ENCODE measurements around the gene COQ7. TPM values are rescaled to one million over a fixed set of nuclear protein-coding genes. Genes with fewer than 3 reads are reported as not detected.

COQ7 gene
- total RNA-seq, 4 donors from 2014 or later: 18.1 to 40.4 (median 27.1) TPM

DNA sequence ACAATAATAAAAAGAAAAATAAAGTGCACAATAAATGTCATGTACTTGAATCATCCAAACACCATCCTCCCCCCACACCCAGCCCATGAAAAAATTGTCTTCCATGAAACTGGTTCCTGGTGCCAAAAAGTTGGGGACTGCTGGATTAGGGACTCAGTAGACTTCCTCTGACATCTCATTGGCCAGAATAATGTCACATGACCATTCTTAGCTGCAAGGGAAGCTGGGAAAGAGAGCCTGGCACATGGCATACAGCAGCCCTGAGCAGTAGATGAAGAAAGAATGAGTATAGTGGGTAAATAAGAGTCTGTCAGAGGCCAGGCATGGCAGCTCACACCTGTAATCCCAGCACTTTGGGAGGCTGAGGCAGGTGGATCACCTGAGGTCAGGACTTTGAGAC is 58.9 kb downstream of the COQ7 start:
- H3K27me3 ChIP-seq: no peaks in the 10 kb centered on the region
- H3K36me3 ChIP-seq: no peaks in the 10 kb centered on the region
- intact Hi-C loops (cut with DNase I; ENCODE audit: low total_unique reads): no loop called here
- H3K4me1 ChIP-seq: peaks cover 5 to 38% (median 16%) of the 10 kb centered on the region in 4 donors
- no peak overlapping the region for H3K4me3 ChIP-seq
- no peak for DNase-seq
- in situ Hi-C loops (cut with MboI; ENCODE audit: low pct_ligation_motif_present in 1 of 4, low pct_unique_long_range_greater_than_20kb in 1 of 4, low sequenced_read_pairs in 3 of 4): no loop called here
- H3K9me3 ChIP-seq: peaks cover 0 to 3% of the 10 kb centered on the region in 2 donors
- TF ChIP-seq POLR2AphosphoS5 (IDR thresholded peaks at IDR 0.05): no peak
- TF ChIP-seq, protein P1, sequence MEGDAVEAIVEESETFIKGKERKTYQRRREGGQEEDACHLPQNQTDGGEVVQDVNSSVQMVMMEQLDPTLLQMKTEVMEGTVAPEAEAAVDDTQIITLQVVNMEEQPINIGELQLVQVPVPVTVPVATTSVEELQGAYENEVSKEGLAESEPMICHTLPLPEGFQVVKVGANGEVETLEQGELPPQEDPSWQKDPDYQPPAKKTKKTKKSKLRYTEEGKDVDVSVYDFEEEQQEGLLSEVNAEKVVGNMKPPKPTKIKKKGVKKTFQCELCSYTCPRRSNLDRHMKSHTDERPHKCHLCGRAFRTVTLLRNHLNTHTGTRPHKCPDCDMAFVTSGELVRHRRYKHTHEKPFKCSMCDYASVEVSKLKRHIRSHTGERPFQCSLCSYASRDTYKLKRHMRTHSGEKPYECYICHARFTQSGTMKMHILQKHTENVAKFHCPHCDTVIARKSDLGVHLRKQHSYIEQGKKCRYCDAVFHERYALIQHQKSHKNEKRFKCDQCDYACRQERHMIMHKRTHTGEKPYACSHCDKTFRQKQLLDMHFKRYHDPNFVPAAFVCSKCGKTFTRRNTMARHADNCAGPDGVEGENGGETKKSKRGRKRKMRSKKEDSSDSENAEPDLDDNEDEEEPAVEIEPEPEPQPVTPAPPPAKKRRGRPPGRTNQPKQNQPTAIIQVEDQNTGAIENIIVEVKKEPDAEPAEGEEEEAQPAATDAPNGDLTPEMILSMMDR (IDR thresholded peaks at IDR 0.05): no peak
- TF ChIP-seq EP300 (IDR thresholded peaks at IDR 0.05; ENCODE audit: low read depth): no peak
- no peak for TF ChIP-seq POLR2A (IDR thresholded peaks at IDR 0.05)
- no peak overlapping the region for H3K27ac ChIP-seq

DNA sequence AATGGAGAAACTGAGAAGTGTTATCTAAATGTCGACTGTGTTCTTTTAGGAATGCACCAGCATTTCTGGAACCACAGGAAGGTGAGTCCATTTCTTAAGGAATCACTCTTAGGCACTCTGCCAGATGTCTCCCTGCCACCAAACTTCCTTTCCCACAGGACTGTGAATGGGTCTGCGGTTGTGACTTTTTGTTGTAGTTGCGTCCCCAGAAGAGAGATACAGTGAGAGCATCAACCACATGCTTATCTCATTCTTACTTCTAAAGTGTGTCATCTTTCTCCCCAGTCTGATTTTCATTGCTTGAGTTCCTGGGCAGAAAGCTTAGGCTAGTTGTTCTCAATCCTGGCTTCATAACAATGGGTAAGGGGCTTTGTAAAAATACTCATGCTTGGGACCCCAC is 59.8 kb downstream of the COQ7 start:
- Histone ChIP-seq H3K27me3 (no peaks in the 10 kb centered on the region), H3K4me3 (no peak overlapping the region), H3K36me3 (no peaks in the 10 kb centered on the region), H3K27ac (peak overlapping the region in 1 of 4 donors; percentile 39), H3K9me3 (peaks cover 0 to 3% of the 10 kb centered on the region in 2 donors), H3K4me1 (peaks cover 10 to 43% (median 24%) of the 10 kb centered on the region in 4 donors)
- no peak for DNase-seq
- TF ChIP-seq, protein P1 (IDR thresholded peaks at IDR 0.05): no peak
- no peak for TF ChIP-seq POLR2AphosphoS5 (IDR thresholded peaks at IDR 0.05)
- TF ChIP-seq POLR2A (IDR thresholded peaks at IDR 0.05): no peak
- no peak for TF ChIP-seq EP300 (IDR thresholded peaks at IDR 0.05; ENCODE audit: low read depth)
- in situ Hi-C loops (cut with MboI; ENCODE audit: low pct_ligation_motif_present in 1 of 4, low pct_unique_long_range_greater_than_20kb in 1 of 4, low sequenced_read_pairs in 3 of 4): no loop called here
- 78% methylated on average over 3 of the region's 3 CpGs; no CpG with 5 or more reads in 1 of the 2 donors for WGBS, 2 donors (ENCODE audit: low coverage in 1 of 2)
- intact Hi-C loops (cut with DNase I; ENCODE audit: low total_unique reads): no loop called here

DNA sequence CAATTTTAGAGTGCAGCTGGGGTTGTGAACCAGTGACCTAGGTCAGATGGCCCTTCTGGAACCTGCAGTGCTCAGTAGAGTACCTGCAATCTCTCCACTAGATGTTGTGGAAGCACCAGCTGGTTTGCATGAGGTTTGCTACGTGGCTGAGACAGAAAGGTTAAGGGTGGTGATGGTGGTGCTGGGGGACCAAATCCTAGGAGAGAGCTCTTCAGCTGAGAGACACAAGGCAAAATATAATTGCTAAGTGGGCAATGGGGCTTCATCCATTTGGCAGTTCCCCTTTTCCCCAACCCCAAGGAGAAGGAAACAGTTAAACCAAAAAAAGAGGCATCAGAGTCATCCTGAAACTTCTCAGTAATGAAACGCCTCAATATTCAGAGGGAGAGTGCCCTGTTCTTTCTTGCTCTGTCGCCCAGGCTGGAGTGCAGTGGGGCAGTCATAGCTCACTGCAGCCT is 60.3 kb downstream of the COQ7 start:
- whole genome bisulfite sequencing, 2 donors (ENCODE audit: low coverage in 1 of 2): 64% methylated on average over 3 of the region's 3 CpGs; no CpG with 5 or more reads in 1 of the 2 donors
- H3K27me3 ChIP-seq: no peaks in the 10 kb centered on the region
- intact Hi-C loops (cut with DNase I; ENCODE audit: low total_unique reads) (no loop called here), in situ Hi-C loops (cut with MboI; ENCODE audit: low pct_ligation_motif_present in 1 of 4, low pct_unique_long_range_greater_than_20kb in 1 of 4, low sequenced_read_pairs in 3 of 4) (no loop called here)
- TF ChIP-seq POLR2AphosphoS5 (IDR thresholded peaks at IDR 0.05): no peak
- TF ChIP-seq, protein P1 (IDR thresholded peaks at IDR 0.05): no peak
- no peak for TF ChIP-seq POLR2A (IDR thresholded peaks at IDR 0.05)
- no peak for TF ChIP-seq EP300 (IDR thresholded peaks at IDR 0.05; ENCODE audit: low read depth)
- no peaks in the 10 kb centered on the region for H3K36me3 ChIP-seq
- H3K27ac ChIP-seq: peak overlapping the region in 1 of 4 donors; percentile 39
- H3K4me1 ChIP-seq: peaks cover 10 to 47% (median 26%) of the 10 kb centered on the region in 4 donors
- no peak for DNase-seq
- no peak overlapping the region for H3K4me3 ChIP-seq
- peaks cover 0 to 3% of the 10 kb centered on the region in 2 donors for H3K9me3 ChIP-seq

DNA sequence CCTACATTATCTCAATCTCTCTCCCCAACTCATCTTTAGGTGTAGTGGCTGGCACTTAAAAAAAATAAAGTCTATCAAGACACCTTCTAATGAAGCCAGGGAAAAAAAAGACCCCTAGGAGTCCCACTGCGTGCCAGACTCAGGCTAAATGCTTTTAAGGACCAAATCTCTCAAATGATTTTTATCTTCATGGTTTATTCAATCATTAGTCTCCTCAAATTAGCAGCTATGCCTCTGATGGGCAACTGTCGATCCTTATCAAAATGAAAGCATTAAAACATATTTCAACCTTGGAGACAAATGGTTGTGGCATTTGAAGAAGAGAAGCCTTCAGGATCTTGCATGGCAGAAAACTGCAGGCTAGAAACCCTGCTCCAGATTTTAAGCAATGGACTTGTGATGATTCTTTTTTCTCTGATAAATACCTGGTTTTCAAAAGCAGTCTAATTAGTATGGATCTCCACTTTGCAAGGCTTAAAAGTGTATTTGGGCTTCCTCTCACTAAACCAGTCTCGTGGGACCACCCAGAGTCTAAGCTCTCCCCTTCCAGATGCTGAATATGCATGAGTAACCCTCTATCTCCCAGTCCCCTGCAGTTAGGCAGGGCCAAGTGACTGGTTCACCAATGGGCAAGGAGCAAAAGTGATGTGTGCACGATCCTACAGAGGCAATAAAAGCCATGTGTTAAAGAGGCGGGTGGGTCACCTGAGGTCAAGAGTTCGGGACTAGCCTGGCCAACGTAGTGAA is 61.2 kb downstream of the COQ7 start:
- no peak for DNase-seq
- H3K27me3 ChIP-seq: no peaks in the 10 kb centered on the region
- in situ Hi-C loops (cut with MboI; ENCODE audit: low pct_ligation_motif_present in 1 of 4, low pct_unique_long_range_greater_than_20kb in 1 of 4, low sequenced_read_pairs in 3 of 4): no loop called here

More for the DNA sequence above, 61.2 kb downstream of the COQ7 start:
- WGBS, 2 donors (ENCODE audit: low coverage in 1 of 2): 55 to 81% methylated on average over 2 to 7 of the region's 7 CpGs
- Histone ChIP-seq H3K4me1 (peaks cover 10 to 42% (median 27%) of the 10 kb centered on the region in 4 donors), H3K27ac (peak overlapping the region in 1 of 4 donors; percentile 39), H3K9me3 (peaks cover 0 to 3% of the 10 kb centered on the region in 2 donors), H3K36me3 (no peaks in the 10 kb centered on the region), H3K4me3 (no peak overlapping the region)
- intact Hi-C loops (cut with DNase I; ENCODE audit: low total_unique reads): no loop called here
- TF ChIP-seq POLR2AphosphoS5 (IDR thresholded peaks at IDR 0.05) (no peak), EP300 (IDR thresholded peaks at IDR 0.05; ENCODE audit: low read depth) (no peak), POLR2A (IDR thresholded peaks at IDR 0.05) (no peak)
- TF ChIP-seq, protein P1 (IDR thresholded peaks at IDR 0.05): no peak

Other genes with a start within 250 kb of the COQ7 start
- 100 to 1,000 TPM; 115 to 159 (median 127) TPM for gene SMG1, start 141.2 kb upstream of the COQ7 start, total RNA-seq
- gene TMC7, start 83.7 kb upstream of the COQ7 start, total RNA-seq: 1 to 10 TPM; 4.4 to 9.7 (median 6.2) TPM
- 10 to 100 TPM; 22.9 to 79.3 (median 48.0) TPM for gene ITPRIPL2, start 46.4 kb downstream of the COQ7 start, total RNA-seq
- 10 to 100 TPM in 3 of 4 donors, 1 to 10 TPM in 1; 9.1 to 51.7 (median 19.1) TPM for gene SYT17, start 100.6 kb downstream of the COQ7 start, total RNA-seq
- not detected for gene CLEC19A, start 218.1 kb downstream of the COQ7 start, total RNA-seq

Data from transverse colon (tissue), 4 donors.